HG03432 (cell line): ENCODE data around the gene ZNF764.
"Not testable (repeated sequence)": the region's sequence is repeated elsewhere in the genome, so short reads cannot be mapped to it uniquely, and the experiment has no call there.

Source experiments
- ATAC-seq: cut with Tn5 transposase; IDR thresholded peaks from one replicate; pipeline ENCODE4 v1.9.1; 2021; ENCODE audit warnings: mild to moderate bottlenecking, moderate library complexity; ENCODE audit not compliant: unreplicated experiment

Gene ZNF764

DNA sequence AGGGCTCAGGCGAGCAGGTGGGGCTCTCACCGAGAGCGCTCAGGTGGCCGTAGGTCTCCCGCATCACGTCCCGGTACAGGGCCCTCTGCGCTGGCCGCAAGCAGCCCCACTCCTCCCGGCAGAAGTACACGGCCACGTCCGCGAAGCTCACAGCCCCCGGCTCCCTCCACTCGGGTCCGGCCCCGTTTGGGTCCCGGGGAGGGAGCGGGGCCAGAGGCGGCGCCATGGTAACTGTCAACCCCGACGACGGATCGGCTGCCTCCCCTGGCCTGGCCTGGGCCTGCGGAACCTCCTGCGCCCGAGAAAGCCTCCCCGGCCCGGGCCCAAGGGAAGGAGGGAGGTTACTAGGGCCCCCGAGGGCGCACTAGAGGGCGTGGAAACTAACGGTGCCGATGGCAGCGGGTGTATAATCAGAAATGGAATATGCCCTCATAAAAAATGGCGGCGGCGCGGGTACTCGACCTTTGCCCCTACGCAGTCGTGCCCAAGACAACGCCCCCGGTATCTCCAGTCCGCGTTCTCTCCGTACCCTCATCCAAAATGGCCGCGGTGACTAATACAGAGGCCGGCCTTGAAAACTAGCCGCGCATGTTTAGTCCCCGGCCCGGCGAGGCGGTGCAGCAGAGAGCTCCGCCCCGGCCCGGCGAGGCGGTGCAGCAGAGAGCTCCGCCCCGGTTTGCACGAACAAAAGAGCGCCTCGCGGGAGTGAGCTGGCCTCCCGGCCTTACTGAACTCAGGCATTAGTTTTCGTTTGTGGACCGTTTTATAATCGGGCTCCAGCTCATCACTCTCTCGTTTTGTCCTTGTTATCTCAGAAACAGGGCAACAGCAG is at the start of gene ZNF764:
TSS of gene ZNF764 (minus strand) at position 418 of the 832 bp plus-strand sequence. CDS start at position 226, 192 bp downstream.
- peak; percentile 88 for ATAC-seq

DNA sequence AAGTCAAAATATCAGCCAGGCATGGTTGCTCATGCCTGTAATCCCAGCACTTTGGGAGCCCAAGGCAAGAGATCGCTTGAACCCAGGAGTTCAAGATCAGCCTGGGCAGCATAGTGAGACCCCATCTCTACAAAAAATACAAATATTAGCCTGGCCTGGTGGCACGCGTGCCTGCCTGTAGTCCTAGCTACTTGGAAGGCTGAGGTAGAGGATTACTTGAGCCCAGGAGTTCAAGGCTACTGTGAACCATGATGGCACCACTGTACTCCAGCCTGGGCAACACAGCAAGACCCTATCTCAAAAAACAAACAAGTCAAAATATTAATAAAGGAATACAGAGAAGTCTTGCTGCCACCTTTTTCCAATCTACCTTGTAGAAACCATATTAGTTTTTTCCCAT is 47.8 kb upstream of the ZNF764 start:
- ATAC-seq, result no peak

DNA sequence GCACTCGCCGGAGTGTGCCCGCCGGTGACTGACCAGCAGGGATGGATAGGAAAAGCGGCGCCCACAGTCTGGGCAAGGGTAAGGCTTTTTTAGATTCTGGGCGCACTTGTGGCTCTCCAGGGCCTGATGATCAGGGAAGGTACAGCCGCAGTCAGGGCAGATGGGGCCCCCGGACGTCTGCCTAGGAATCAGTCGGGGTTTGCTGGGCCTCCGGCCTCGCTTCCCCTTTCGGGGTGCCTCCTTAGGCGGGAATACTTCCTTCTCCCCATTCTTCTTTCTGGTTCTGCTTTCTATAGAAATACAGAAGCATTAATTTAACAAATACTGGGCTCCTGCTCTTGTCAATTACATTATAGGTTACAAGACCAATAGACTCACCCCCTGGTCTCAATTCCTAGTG is 47.0 kb upstream of the ZNF764 start:
- ATAC-seq, result no peak

DNA sequence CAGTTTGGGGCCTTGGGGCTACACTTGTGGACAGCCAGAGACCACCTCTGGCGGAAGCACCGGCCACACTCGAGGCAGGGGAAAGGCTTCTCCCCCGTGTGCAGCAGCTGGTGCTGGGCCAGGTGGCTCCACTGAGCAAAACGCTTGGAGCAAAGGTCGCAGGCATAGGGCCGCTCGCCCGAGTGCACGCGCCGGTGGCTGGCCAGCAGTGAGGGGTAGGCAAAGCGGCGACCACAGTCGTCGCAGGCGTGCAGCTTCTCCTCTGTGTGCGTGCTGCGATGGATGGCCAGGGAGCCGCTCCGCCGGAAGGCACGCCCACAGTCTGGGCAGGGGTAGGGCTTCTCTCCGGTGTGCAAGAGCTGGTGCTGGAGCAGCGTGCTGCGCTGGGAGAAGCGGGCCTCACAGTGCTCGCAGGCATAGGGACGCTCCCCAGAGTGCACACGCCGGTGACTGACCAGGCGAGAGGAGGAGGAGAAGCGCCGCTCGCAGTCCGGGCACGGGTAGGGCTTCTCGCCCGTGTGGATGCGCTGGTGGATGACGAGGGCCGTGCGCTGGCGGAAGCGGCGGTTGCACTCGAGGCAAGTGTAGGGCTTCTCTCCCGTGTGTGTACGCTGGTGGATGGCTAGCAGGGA is 46.3 kb upstream of the ZNF764 start:
- ATAC-seq, result no peak

DNA sequence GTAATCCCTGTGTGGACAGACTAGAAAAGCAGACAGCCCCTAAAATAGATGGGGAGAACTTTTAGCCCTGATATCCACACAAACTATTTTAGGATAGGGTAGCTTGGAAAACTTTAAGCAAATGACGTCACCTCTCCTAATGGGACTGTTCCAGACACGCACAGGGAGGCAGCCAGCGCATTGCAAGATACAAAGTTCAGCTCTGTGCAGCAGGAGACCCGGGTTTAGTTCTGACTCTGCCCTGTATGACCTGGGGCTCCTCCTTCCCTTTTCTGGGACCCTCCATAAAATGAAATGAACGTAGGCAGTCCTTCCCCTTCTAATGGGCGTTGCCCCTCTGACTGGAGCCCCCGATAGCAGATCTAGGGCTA is 45.8 kb upstream of the ZNF764 start:
- ATAC-seq, result no peak

DNA sequence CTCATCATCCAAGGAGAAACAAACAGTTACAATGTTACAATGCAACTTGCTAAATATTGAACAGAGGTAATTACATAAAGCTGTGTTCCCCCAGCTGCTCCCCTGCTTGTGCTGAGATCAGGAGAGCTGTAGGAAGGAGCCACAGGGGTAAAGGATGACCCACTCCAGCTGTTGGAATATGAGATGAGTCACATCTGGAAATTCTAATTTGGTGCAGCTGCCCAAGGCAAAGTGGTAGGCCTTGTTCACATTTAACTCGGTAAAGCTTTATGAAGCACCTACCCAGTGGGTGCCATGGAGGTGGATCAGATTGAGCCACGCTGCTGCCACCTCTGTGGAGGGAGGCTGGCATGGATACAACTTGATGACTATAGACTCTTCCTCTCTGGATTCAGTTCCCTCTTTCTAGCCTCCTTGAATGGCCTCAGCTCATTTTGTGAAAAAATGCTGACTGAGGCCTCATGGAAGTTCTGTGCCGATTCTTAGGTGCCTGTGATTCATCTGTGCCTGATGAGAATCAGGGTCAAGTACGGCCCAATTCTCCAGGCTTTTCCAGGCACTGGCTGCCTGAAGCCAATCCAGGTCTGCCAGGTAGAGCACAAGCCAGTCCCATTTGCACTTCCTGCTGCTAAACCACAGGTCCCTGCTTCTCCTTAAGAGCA is 44.6 kb upstream of the ZNF764 start:
- no peak for ATAC-seq

DNA sequence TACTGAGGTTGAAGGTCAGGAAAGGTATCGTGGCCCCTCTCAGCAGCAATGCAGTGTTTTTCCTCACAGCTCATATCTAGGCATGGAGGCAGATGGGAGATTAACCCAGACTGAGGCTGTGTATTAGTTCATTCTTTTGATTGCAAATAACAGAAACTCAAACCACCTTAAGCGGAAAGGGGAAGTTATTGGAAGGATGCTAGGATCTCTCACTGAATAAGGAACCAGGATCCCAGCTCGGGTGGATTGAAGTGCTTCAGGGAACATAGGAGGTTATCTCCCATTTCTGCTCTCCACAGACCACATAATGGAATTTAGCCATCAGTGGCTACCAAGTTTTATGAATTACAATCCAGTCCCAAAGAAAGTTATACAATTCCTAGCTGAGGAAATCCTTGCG is 43.8 kb upstream of the ZNF764 start:
- ATAC-seq, result no peak

DNA sequence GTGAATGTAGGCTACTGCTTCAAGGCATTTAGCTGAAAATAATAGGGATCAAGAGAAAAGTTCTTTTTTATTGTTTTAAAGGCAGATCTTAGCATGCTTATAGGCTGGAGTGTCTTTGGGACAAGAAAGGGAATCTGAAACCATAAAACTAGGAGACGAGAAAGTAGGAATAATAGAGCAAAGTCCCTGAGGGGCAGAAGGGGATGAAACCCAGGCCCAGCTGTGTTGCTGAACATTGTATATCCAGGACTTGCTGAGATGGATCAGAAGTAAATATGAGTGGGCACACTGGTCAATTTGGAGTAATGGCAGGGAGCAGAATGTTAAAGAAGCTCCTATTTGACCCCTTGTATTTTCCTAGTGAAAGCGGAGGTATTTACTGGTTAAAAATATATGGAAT is 42.8 kb upstream of the ZNF764 start:
- no peak for ATAC-seq

DNA sequence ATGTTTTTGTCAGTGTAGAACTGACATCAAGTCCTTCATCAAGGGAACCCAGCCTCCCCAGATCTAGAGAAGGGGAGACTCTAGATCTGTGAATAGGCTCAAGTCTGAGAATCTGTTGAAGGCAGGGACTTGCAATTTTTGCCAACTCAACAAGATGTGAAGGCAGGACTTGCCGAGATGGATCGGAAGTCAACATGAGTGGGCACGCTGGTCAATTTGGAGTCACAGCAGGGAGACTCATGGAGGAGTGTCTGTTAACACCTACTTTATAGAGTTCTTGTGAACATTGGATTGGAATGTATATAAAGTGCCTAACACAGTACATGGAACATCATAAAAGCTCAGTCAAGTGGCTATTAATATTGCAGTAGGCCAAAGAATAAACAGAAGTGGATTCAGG is 42.0 kb upstream of the ZNF764 start:
- ATAC-seq, result no peak

DNA sequence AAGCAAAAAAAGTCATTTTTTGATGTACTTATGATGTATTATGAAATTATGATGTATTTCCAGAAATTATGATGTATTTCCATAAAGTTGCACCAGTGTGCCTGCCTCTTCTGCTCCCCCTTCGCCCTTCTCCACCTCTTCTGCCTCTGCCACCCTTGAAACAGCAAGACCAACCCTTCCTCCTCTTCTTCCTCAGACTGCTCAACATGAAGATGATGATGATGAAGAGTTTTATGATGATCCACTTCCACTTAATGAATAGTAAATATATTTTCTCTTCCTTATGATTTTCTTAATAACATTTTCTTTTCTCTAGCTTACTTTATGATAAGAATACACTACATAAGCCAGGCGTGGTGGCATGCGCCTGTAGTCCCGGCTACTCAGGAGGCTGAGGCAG is 34.7 kb upstream of the ZNF764 start:
- no peak for ATAC-seq

DNA sequence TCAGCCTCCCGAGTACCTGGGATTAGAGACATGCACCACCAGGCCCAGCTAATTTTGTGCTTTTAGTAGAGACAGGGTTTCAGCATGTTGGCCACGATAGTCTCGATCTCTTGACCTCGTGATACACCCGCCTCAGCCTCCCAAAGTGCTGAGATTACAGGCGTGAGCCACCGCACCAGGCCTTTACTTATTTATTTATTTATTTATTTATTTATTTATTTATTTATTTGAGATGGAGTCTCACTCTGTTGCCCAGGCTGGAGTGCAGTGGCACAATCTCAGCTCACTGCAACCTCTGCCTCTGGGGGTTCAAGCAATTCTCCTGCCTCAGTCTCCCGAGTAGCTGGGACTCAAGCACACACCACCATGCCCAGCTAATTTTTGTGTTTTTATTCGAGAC is 32.7 kb upstream of the ZNF764 start:
- not testable (repeated sequence) for ATAC-seq

DNA sequence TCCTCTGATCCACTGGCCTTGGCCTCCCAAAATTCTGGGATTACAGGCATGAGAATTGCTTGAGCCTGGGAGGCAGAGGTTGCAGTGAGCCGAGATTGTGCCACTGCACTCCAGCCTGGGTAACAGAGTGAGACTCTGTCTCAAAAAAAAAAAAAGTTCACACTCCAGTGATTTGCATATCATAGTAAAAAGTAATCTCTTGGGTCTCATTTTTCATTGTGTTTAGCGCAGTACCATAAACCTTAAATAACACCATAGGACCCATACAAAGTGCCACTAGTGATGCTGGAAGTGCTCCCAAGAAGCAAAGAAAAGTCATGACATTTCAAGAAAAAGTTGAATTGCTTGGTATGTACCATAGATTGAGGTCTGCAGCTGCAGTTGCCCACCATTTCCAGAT is 31.4 kb upstream of the ZNF764 start:
- not testable (repeated sequence) for ATAC-seq

DNA sequence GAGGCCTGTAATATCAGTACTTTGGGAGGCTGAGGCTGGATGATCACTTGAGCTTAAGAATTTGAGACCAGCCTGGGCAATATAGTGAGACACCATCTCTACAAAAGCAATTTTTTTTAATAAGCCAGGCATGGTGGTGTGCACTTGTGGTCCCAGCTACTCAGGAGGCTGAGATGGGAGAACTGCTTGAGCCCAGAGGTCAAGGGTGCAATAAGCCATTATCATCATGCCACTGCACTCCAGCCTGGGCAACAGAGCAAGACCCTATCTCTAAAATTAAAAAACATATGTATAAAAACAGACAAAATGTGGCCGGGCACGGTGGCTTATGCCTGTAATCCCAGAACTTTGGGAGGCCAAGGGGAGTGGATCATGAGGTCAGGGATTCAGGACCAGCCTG is 30.5 kb upstream of the ZNF764 start:
- no peak for ATAC-seq

DNA sequence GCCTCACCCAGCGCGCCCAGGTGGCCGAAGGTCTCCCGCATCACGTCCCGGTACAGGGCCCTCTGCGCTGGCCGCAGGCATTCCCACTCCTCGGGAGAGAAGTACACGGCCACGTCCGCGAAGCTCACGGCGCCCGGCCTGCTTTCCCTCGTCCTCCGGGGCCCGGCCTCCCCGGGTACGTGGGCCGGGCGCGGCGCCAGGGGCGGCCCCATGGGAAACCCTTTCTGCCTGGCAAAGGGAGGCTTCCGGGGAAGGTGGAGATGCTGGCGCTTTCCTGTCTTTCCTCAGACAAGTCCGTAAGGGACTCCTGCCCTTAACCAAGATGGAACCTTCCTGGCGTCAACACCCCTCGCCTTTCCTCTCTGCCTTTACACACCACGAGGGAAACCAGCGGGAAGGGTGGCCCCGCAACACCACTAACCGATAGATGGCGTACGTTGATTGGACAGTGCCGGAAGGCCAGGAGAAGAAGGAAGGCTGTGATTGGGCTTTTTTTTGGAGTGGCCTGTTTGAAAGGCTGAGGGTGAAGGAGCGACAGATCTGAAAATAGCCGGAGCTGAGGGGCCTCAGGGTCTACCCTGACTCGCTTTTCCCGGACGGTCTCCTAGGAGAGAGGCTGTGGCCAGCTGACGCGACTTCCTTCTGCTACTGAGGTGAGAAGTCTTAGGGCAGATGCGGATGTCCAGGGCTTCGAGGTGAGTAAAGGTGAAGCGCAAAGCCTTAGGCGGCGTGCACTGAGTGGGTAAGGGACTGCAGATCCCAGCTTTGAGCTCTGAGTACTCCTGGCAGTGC is 27.4 kb upstream of the ZNF764 start, which contains the start of gene ZNF785:
TSS of gene ZNF785 (minus strand) at position 298 of the 792 bp plus-strand sequence. CDS start at position 212, 86 bp downstream.
- ATAC-seq, result peak; percentile 87

DNA sequence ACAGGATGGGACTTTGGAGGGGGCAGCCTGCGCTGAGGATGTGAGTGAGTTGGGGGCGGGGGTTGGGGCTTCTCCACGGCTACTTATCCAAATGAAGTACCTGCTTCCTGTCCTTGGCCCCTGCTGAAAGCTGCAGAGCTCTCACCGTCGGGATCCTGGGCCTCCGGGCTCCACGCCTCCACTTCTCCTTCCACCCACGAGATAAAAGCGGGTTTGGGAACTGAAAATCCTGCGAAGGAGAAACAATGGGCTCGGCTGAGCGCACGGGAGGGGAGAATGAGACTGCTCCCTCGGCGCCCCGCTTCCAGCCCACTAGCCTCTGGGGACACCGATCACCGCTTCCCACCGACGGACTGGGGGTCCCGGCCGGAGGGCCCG is 26.8 kb upstream of the ZNF764 start:
- peak; percentile 35 for ATAC-seq

DNA sequence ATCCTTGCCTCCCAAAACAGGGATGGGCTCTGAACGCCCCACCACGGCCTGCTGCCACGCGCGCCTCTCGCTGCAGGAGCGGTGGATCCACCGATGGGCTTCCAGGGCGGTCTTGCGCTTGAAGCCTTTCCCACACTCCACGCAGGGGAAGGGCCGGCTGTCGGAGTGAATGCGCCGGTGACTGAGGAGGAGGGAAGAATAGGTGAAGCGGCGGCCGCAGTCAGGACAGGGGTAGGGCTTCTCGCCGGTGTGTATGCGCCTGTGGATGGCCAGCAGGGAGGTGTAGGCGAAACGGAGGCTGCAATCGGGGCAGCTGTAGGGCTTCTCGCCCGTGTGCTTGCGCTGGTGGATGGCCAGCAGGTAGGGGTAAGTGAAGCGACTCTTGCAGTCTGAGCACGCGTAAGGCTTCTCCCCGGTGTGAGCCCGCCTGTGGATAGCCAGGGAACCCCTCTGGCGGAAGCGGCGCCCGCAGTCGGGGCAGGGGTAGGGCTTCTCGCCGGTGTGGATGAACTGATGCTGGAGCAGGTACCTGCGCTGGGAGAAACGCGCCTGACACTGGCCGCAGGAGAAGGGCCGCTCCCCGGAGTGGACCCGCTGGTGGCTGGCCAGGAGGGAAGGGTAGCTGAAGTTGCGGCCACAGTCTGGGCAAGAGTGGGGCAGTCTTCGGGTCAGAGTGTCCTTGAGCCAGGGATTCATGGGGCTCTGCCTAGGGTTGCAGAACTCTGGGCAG is 24.6 kb upstream of the ZNF764 start:
- no peak for ATAC-seq

DNA sequence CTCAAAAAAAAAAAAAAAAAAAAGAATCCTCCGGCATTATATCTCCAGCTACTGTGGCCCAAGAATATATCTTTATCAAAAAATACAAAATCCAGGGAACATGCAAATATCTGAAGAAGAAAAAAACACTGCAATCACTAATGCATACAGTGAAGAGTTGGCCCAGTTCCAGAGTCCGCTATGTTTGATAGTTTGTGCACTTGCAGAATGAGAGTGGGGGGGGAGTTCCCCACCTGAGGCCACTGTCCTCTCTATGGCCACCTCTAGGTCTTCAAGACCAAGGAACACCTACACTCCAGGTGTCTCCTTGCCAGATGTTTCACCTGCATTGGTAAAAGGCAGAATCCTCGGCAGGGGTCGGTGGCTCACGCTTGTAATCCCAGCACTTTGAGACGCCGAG is 23.3 kb upstream of the ZNF764 start:
- ATAC-seq, result no peak

DNA sequence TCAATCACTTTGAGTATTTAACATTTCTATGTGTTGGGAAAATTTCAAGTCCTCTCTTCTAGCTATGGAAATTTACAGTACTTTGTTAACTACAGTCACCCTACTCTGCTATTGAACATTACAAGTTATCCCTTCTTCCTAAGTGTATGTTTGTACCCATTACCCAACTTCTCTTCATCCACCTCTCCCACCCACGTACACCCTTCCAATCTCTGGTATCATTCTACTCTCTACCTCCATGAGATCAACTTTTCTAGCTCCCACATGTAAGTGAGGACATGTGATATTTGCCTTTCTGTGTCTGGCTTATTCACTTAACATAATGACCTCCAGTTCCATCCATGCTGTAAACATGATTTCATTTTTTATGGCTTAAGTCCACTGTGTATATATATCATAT is 16.5 kb upstream of the ZNF764 start:
- ATAC-seq, result no peak

DNA sequence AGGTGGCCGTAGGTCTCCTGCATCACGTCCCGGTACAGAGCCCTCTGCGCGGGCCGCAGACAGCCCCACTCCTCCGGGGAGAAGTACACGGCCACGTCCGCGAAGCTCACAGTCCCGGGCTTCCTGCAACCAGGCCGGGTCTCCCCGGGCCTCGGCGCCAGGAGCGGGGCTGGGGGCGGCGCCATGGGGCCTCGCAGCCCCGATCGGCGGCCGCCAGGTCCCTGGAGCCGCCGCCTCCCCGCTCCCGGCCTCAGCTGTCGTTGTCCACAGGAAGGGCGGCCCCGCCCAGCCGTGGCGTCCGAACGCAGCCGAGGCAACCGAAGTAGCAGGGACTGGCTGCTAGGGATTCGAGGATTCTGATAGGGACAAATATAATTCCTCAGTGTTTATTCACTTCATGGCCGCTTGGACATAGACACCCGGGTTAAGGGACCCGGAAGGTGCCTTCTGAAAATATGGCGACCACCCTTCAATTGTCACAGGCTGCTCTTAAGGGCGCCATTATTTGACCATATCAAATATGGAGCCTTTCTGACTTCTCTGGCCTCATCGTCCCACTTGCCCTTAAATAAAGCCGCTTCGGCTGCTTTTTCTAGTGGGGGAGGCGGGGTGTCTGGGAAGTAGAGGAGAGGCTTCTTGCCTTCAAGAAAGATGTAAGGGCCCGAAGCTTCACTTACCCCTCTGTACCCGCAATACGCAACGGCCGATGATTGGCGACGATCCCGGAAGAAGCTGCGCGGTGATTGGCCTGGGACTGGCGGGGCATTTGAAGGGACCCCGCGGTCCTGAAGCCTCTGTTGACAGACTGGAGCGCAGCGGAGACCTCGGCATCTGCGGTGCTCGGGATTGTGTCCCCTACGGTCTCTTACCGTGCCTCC is 13.5 kb upstream of the ZNF764 start, which contains the start of gene ZNF688:
TSS of gene ZNF688 (minus strand) at position 270 of the 878 bp plus-strand sequence. CDS start at position 185, 85 bp downstream.
- peak; percentile 74 for ATAC-seq
